Kasumi-1 (cell line): ENCODE measurements around the gene ATP6V1A.
A peak's percentile ranks its signal among the peaks of the same experiment; 100 is the strongest.

Experiments used
- DNase-seq, 2 experiments: peaks; one replicate each; lab custom pipeline; 2025; lab: John Stamatoyannopoulos, UW

ATP6V1A gene

GRCh38 chr3:113747283-113748046 lies 630 bp downstream of the ATP6V1A start:
- peak; percentile 54 to 55 for DNase-seq

- DNase-seq, result no peak
Measured at GRCh38 chr3:113751141-113751540, 4.3 kb downstream of the ATP6V1A start.

GRCh38 chr3:113753376-113753985 lies 6.6 kb downstream of the ATP6V1A start:
- no peak for DNase-seq

GRCh38 chr3:113754494-113755159 lies 7.8 kb downstream of the ATP6V1A start:
- DNase-seq, result peak; percentile 26 to 36

GRCh38 chr3:113758389-113759024 lies 11.7 kb downstream of the ATP6V1A start:
- no peak for DNase-seq

GRCh38 chr3:113764698-113765097 lies 17.9 kb downstream of the ATP6V1A start:
- DNase-seq, result no peak

GRCh38 chr3:113769551-113769950 lies 22.7 kb downstream of the ATP6V1A start:
- peak; percentile 26 to 63 for DNase-seq

GRCh38 chr3:113771993-113772392 lies 25.2 kb downstream of the ATP6V1A start:
- DNase-seq, result no peak

GRCh38 chr3:113773381-113773780 lies 26.5 kb downstream of the ATP6V1A start:
- no peak for DNase-seq

- no peak for DNase-seq
Measured at GRCh38 chr3:113775516-113775915, 28.7 kb downstream of the ATP6V1A start.

- DNase-seq, result no peak
Measured at GRCh38 chr3:113776564-113776963, 29.7 kb downstream of the ATP6V1A start.

GRCh38 chr3:113783463-113783862 lies 36.6 kb downstream of the ATP6V1A start:
- peak; percentile 28 to 39 for DNase-seq

GRCh38 chr3:113783980-113784379 lies 37.1 kb downstream of the ATP6V1A start:
- peak; percentile 35 to 43 for DNase-seq

GRCh38 chr3:113791381-113791780 lies 44.5 kb downstream of the ATP6V1A start:
- DNase-seq, result no peak

- peak; percentile 90 to 95 for DNase-seq
Measured at GRCh38 chr3:113794526-113794925, 47.7 kb downstream of the ATP6V1A start.

- no peak for DNase-seq
Measured at GRCh38 chr3:113795693-113796092, 48.9 kb downstream of the ATP6V1A start.

- no peak for DNase-seq
Measured at GRCh38 chr3:113802795-113803455, 56.1 kb downstream of the ATP6V1A start.

GRCh38 chr3:113804661-113805060 lies 57.8 kb downstream of the ATP6V1A start:
- DNase-seq, result no peak

- DNase-seq, result no peak
Measured at GRCh38 chr3:113805249-113805648, 58.4 kb downstream of the ATP6V1A start.

- no peak for DNase-seq
Measured at GRCh38 chr3:113812854-113813253, 66.0 kb downstream of the ATP6V1A start.

GRCh38 chr3:113819866-113820265 lies 73.0 kb downstream of the ATP6V1A start:
- DNase-seq, result no peak

- DNase-seq, result peak in 1 of 2 experiments; percentile 48
Measured at GRCh38 chr3:113825090-113825489, 78.3 kb downstream of the ATP6V1A start.
